Body of pancreas (tissue), 4 donors: ENCODE measurements around the gene TPSAB1.

Experiments used
- POLR2A ChIP-seq, 3 donors: fragments of 450-650 bp; IDR thresholded peaks; one replicate each; pipeline ENCODE4 v1.6.1; 2016; ENCODE audit warnings: antibody characterized with exemption in 3 of 3, mild to moderate bottlenecking in 2 of 3
- TF ChIP-seq, protein P1 (sequence below), 7 experiments: fragments of 450-650 bp in 4 of 7; fragments of 200-600 bp in 3 of 7; sonication (generic) in 3 of 7; IDR thresholded peaks; one replicate each; pipeline ENCODE4 v1.5.1; 2016 to 2019; ENCODE audit warnings: antibody characterized with exemption in 7 of 7

- TF ChIP-seq, protein P1, sequence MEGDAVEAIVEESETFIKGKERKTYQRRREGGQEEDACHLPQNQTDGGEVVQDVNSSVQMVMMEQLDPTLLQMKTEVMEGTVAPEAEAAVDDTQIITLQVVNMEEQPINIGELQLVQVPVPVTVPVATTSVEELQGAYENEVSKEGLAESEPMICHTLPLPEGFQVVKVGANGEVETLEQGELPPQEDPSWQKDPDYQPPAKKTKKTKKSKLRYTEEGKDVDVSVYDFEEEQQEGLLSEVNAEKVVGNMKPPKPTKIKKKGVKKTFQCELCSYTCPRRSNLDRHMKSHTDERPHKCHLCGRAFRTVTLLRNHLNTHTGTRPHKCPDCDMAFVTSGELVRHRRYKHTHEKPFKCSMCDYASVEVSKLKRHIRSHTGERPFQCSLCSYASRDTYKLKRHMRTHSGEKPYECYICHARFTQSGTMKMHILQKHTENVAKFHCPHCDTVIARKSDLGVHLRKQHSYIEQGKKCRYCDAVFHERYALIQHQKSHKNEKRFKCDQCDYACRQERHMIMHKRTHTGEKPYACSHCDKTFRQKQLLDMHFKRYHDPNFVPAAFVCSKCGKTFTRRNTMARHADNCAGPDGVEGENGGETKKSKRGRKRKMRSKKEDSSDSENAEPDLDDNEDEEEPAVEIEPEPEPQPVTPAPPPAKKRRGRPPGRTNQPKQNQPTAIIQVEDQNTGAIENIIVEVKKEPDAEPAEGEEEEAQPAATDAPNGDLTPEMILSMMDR (IDR thresholded peaks at IDR 0.05) = no peak
- TF ChIP-seq POLR2A (IDR thresholded peaks at IDR 0.05) = no peak
Measured at GRCh38 chr16:1199347-1200013, 41.0 kb upstream of the TPSAB1 start.
